Tibial nerve (tissue), 4 donors: ENCODE data around the gene AURKB. TPM values are rescaled to one million over a fixed set of nuclear protein-coding genes. Genes with fewer than 3 reads are reported as not detected.
"Not testable (repeated sequence)": the region's sequence is repeated elsewhere in the genome, so short reads cannot be mapped to it uniquely, and the experiment has no call there.

Experiments used
- DNase-seq, 2 donors: peaks; one replicate each; pipeline ENCODE4 v3.0.0-alpha.2; 2019; ENCODE audit warnings: low spot score in 2 of 2
- H3K27ac ChIP-seq, 4 donors: fragments of 200-600 bp; sonication (generic) in 3 of 4; one replicate each; pipeline ENCODE4 v1.5.1; 2017 to 2019; ENCODE audit warnings: mild to moderate bottlenecking in 1 of 4
- H3K27me3 ChIP-seq, 2 donors: fragments of 200-600 bp; sonication (generic) in 1 of 2; one replicate each; pipeline versions ENCODE4 v1.5.1 to v1.6.0; 2017 to 2019
- H3K36me3 ChIP-seq, 3 donors: fragments of 200-600 bp; sonication (generic); one replicate each; pipeline ENCODE4 v1.5.1; 2018 to 2019
- H3K4me1 ChIP-seq, 4 donors: fragments of 200-600 bp; sonication (generic) in 3 of 4; one replicate each; pipeline ENCODE4 v1.5.1; 2017 to 2019
- H3K4me3 ChIP-seq, 4 donors: fragments of 200-600 bp; sonication (generic) in 3 of 4; one replicate each; pipeline ENCODE4 v1.5.1; 2017 to 2019; ENCODE audit warnings: mild to moderate bottlenecking in 1 of 4, moderate library complexity in 1 of 4
- H3K9me3 ChIP-seq, 4 donors: fragments of 200-600 bp; sonication (generic) in 3 of 4; one replicate each; pipeline ENCODE4 v1.5.1; 2017 to 2019
- EP300 ChIP-seq, 2 donors: sonication (generic); formaldehyde crosslinking; IDR thresholded peaks; one replicate each; pipeline ENCODE4 v1.6.1; 2017; ENCODE audit warnings: antibody characterized with exemption in 2 of 2, mild to moderate bottlenecking in 1 of 2
- POLR2A ChIP-seq, 2 donors: fragments of 450-650 bp; IDR thresholded peaks; one replicate each; pipeline ENCODE4 v1.6.1; 2017; ENCODE audit warnings: antibody characterized with exemption in 2 of 2, mild to moderate bottlenecking in 2 of 2, moderate library complexity in 2 of 2
- WGBS, 2 donors: methylation state at CpG; one replicate each; pipeline ENCODE4 v1.1.5; 2018; 5-methylcytosine and 5-hydroxymethylcytosine counted together
- total RNA-seq, 4 donors: library from RNA; depleted of rRNA; stranded (reverse); fragments of >200 nt; gene quantifications; one replicate each; pipeline ENCODE4 v1.1.0, GENCODE V29; 2016
- TF ChIP-seq, protein P1 (sequence below), 5 experiments: fragments of 200-600 bp in 3 of 5; fragments of 450-650 bp in 2 of 5; sonication (generic) in 3 of 5; IDR thresholded peaks; one replicate each; pipeline ENCODE4 v1.5.1; 2016 to 2019; ENCODE audit warnings: antibody characterized with exemption in 5 of 5, mild to moderate bottlenecking in 3 of 5, moderate library complexity in 2 of 5

The AURKB gene
- total RNA-seq, 4 donors from 2014 or later, result 31.2 to 78.1 (median 39.6) TPM

DNA sequence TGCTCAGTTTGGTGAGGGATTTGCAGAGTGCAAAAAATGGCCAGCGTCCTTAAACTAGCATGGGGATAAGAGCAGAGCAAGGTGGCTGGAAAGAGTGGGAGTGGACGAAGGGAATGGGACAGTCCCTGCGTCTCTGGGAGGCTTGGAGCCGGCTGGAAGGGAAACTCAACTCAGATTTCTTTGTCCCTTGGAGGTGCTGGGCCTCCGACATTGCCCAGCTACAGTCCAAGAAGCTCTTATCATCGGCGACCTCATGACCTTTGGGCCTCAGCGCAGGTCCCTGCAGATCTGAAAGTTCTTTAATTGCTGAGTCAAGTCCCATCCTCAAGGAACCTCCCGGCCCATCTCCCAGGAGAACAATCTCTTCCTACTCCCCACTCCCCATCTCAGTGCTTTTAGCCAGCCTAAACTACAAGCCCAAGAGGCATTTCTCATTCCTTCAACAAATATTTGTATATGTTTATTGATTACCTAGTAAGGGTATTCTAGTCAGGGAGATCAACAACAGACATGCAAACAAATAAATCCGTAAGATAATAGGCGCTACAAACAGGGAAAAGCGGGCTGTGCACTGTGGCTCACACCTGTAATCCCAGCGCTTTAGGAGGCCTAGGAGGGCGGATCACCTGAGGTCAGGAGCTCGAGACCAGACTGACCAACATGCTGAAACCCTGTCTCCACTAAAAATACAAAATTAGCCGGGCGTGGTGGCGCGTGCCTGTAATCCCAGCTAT is 33.2 kb downstream of the AURKB start:
- H3K4me3 ChIP-seq, result peak overlapping the region; percentile 60 to 67 (median 64)
- H3K27me3 ChIP-seq, result no peaks in the 10 kb centered on the region
- no peaks in the 10 kb centered on the region for H3K9me3 ChIP-seq
- WGBS, 2 donors, result 66 to 69% methylated on average over 19 of the region's 19 CpGs
- peak overlapping the region; percentile 77 to 98 (median 90) for H3K27ac ChIP-seq
- DNase-seq, result no peak
- H3K4me1 ChIP-seq, result peaks cover 0 to 44% (median 22%) of the 10 kb centered on the region in 4 donors
- no peak for TF ChIP-seq POLR2A (IDR thresholded peaks at IDR 0.05)
- TF ChIP-seq EP300 (IDR thresholded peaks at IDR 0.05), result no peak
- H3K36me3 ChIP-seq, result no peaks in the 10 kb centered on the region

GRCh38 chr17:8176197-8176940 is 34.0 kb downstream of the AURKB start, which contains the start of gene TMEM107:
Gene TMEM107 (minus strand): TSS chr17:8176380. CDS start chr17:8176286, 94 bp downstream.
- peaks cover 0 to 44% (median 22%) of the 10 kb centered on the region in 4 donors for H3K4me1 ChIP-seq
- peak within 1 kb of the TSS; percentile 60 to 67 (median 64) for H3K4me3 ChIP-seq
- H3K36me3 ChIP-seq, result no peaks in the 10 kb centered on the region
- no peaks in the 10 kb centered on the region for H3K27me3 ChIP-seq
- 1 to 2% methylated on average over 50 to 52 of the region's 56 CpGs for WGBS, 2 donors
- no peaks in the 10 kb centered on the region for H3K9me3 ChIP-seq
- DNase-seq, result peak; percentile 80 to 82
- peak within 1 kb of the TSS; percentile 77 to 98 (median 90) for H3K27ac ChIP-seq
- peak in 1 of 2 donors; percentile 82 for TF ChIP-seq EP300 (IDR thresholded peaks at IDR 0.05)
- peak; percentile 72 to 82 for TF ChIP-seq POLR2A (IDR thresholded peaks at IDR 0.05)
- TF ChIP-seq, protein P1, sequence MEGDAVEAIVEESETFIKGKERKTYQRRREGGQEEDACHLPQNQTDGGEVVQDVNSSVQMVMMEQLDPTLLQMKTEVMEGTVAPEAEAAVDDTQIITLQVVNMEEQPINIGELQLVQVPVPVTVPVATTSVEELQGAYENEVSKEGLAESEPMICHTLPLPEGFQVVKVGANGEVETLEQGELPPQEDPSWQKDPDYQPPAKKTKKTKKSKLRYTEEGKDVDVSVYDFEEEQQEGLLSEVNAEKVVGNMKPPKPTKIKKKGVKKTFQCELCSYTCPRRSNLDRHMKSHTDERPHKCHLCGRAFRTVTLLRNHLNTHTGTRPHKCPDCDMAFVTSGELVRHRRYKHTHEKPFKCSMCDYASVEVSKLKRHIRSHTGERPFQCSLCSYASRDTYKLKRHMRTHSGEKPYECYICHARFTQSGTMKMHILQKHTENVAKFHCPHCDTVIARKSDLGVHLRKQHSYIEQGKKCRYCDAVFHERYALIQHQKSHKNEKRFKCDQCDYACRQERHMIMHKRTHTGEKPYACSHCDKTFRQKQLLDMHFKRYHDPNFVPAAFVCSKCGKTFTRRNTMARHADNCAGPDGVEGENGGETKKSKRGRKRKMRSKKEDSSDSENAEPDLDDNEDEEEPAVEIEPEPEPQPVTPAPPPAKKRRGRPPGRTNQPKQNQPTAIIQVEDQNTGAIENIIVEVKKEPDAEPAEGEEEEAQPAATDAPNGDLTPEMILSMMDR (IDR thresholded peaks at IDR 0.05), result no peak

- H3K36me3 ChIP-seq, result no peaks in the 10 kb centered on the region
- H3K4me1 ChIP-seq, result peaks cover 0 to 44% (median 22%) of the 10 kb centered on the region in 4 donors
- no peaks in the 10 kb centered on the region for H3K27me3 ChIP-seq
- peak overlapping the region; percentile 77 to 98 (median 90) for H3K27ac ChIP-seq
- H3K9me3 ChIP-seq, result no peaks in the 10 kb centered on the region
- WGBS, 2 donors, result 5 to 9% methylated on average over 11 of the region's 11 CpGs
- TF ChIP-seq EP300 (IDR thresholded peaks at IDR 0.05) (no peak), POLR2A (IDR thresholded peaks at IDR 0.05) (no peak)
- TF ChIP-seq, protein P1 (IDR thresholded peaks at IDR 0.05), result no peak
- H3K4me3 ChIP-seq, result peak overlapping the region; percentile 60 to 67 (median 64)
- DNase-seq, result no peak
Observed at GRCh38 chr17:8175795-8176196, 34.6 kb downstream of the AURKB start.

GRCh38 chr17:8173871-8174322 is 36.5 kb downstream of the AURKB start:
- H3K27me3 ChIP-seq, result no peaks in the 10 kb centered on the region
- peak overlapping the region; percentile 69 to 98 (median 93) for H3K27ac ChIP-seq
- no peaks in the 10 kb centered on the region for H3K36me3 ChIP-seq
- no peak for DNase-seq
- no peak for TF ChIP-seq POLR2A (IDR thresholded peaks at IDR 0.05)
- TF ChIP-seq EP300 (IDR thresholded peaks at IDR 0.05), result no peak
- TF ChIP-seq, protein P1 (IDR thresholded peaks at IDR 0.05), result no peak
- 3 to 4% methylated on average over 14 of the region's 14 CpGs for WGBS, 2 donors
- peaks cover 0 to 44% (median 22%) of the 10 kb centered on the region in 4 donors for H3K4me1 ChIP-seq
- no peaks in the 10 kb centered on the region for H3K9me3 ChIP-seq
- peak overlapping the region; percentile 11 to 52 (median 32) for H3K4me3 ChIP-seq

- peak overlapping the region; percentile 69 to 98 (median 93) for H3K27ac ChIP-seq
- H3K4me1 ChIP-seq, result peaks cover 0 to 44% (median 22%) of the 10 kb centered on the region in 4 donors
- peak; percentile 63 to 81 for DNase-seq
- peak overlapping the region; percentile 11 to 52 (median 32) for H3K4me3 ChIP-seq
- no peaks in the 10 kb centered on the region for H3K27me3 ChIP-seq
- TF ChIP-seq EP300 (IDR thresholded peaks at IDR 0.05) (peak; percentile 95 to 100), POLR2A (IDR thresholded peaks at IDR 0.05) (peak; percentile 98 to 100)
- TF ChIP-seq, protein P1 (IDR thresholded peaks at IDR 0.05), result peak in 1 of 5 experiments; percentile 35
- H3K9me3 ChIP-seq, result no peaks in the 10 kb centered on the region
- H3K36me3 ChIP-seq, result no peaks in the 10 kb centered on the region
- WGBS, 2 donors, result 1% methylated on average over 23 of the region's 23 CpGs
Observed at GRCh38 chr17:8173056-8173870, 37.1 kb downstream of the AURKB start.

GRCh38 chr17:8170186-8170585 is 40.2 kb downstream of the AURKB start:
- H3K27me3 ChIP-seq, H3K9me3 ChIP-seq, DNase-seq, H3K36me3 ChIP-seq, H3K4me3 ChIP-seq, H3K27ac ChIP-seq: not testable (repeated sequence)
- WGBS, 2 donors, result 92% methylated on average over 19 of the region's 19 CpGs
- peaks cover 0 to 27% (median 11%) of the 10 kb centered on the region in 4 donors for H3K4me1 ChIP-seq
